ENCODE data around the gene IL17D. TPM values are rescaled to one million over a fixed set of nuclear protein-coding genes. Genes with fewer than 3 reads are reported as not detected.
A peak's percentile ranks its signal among the peaks of the same experiment; 100 is the strongest.

IL17D gene
- total RNA-seq (3.5 and 3.7 TPM in 2 replicates), polyA plus RNA-seq (11.0 and 12.3 TPM in 2 replicates)

- DNase-seq (ENCODE audit: low spot score), result peak; percentile 65
- H3K4me1 ChIP-seq (ENCODE audit: insufficient read depth), result peaks cover 13% of the 10 kb centered on the region
- H3K36me3 ChIP-seq (replicated peaks; ENCODE audit: insufficient read depth, low read depth), result no peaks in the 10 kb centered on the region
- no peaks in the 10 kb centered on the region for H3K27me3 ChIP-seq
- TF ChIP-seq EZH2 (IDR thresholded peaks at IDR 0.05; ENCODE audit: borderline replicate concordance), result no peak
- TF ChIP-seq CTCF (IDR thresholded peaks at IDR 0.05; ENCODE audit: poor library complexity), result peak; percentile 5
- H3K4me3 ChIP-seq, result peak within 1 kb of the TSS; percentile 98
- H3K4me2 ChIP-seq, result peak within 1 kb of the TSS; percentile 95
- H2AFZ ChIP-seq, result peak within 1 kb of the TSS; percentile 98
- no peaks in the 10 kb centered on the region for H3K9me3 ChIP-seq (ENCODE audit: low read depth)
- H3K9me2 ChIP-seq (replicated peaks; ENCODE audit: insufficient read depth), result no peaks in the 10 kb centered on the region
- H3K79me2 ChIP-seq, result no peaks in the 10 kb centered on the region
- no peaks in the 10 kb centered on the region for H4K20me1 ChIP-seq (ENCODE audit: insufficient read depth, poor library complexity, severe bottlenecking)
- peak within 1 kb of the TSS; percentile 77 for H3K27ac ChIP-seq
- 2% methylated on average over 53 of the region's 94 CpGs for WGBS (ENCODE audit: low lambda C conversion rate, missing lambda C conversion rate)
Measured at GRCh38 chr13:20702915-20703779, at the start of gene IL17D. Gene IL17D (plus strand): TSS chr13:20703699. CDS start chr13:20704002, 303 bp downstream.

GRCh38 chr13:20654156-20654555, 49.3 kb upstream of the IL17D start:
- Histone ChIP-seq H3K27ac (no peak overlapping the region), H3K9me3 (ENCODE audit: low read depth) (no peaks in the 10 kb centered on the region), H3K4me1 (ENCODE audit: insufficient read depth) (no peaks in the 10 kb centered on the region), H3K79me2 (no peaks in the 10 kb centered on the region), H3K36me3 (replicated peaks; ENCODE audit: insufficient read depth, low read depth) (no peaks in the 10 kb centered on the region), H3K4me2 (no peak overlapping the region), H2AFZ (no peak overlapping the region), H3K9me2 (replicated peaks; ENCODE audit: insufficient read depth) (no peaks in the 10 kb centered on the region), H3K4me3 (no peak overlapping the region), H4K20me1 (ENCODE audit: insufficient read depth, poor library complexity, severe bottlenecking) (no peaks in the 10 kb centered on the region), H3K27me3 (no peaks in the 10 kb centered on the region)
- TF ChIP-seq CTCF (IDR thresholded peaks at IDR 0.05; ENCODE audit: poor library complexity), result no peak
- no peak for TF ChIP-seq EZH2phosphoT487 (IDR thresholded peaks at IDR 0.05; ENCODE audit: low read depth, severe bottlenecking, unreplicated experiment)
- DNase-seq (ENCODE audit: low spot score), result no peak
- WGBS (ENCODE audit: low lambda C conversion rate, missing lambda C conversion rate), result 74% methylated on average over 1 of the region's 1 CpG

- DNase-seq (ENCODE audit: low spot score), result no peak
- Histone ChIP-seq H3K36me3 (replicated peaks; ENCODE audit: insufficient read depth, low read depth) (no peaks in the 10 kb centered on the region), H3K9me2 (replicated peaks; ENCODE audit: insufficient read depth) (no peaks in the 10 kb centered on the region), H3K4me2 (no peak overlapping the region), H2AFZ (no peak overlapping the region), H3K27ac (no peak overlapping the region), H3K27me3 (no peaks in the 10 kb centered on the region), H3K9me3 (ENCODE audit: low read depth) (no peaks in the 10 kb centered on the region), H3K79me2 (no peaks in the 10 kb centered on the region), H4K20me1 (ENCODE audit: insufficient read depth, poor library complexity, severe bottlenecking) (no peaks in the 10 kb centered on the region), H3K4me3 (no peak overlapping the region), H3K4me1 (ENCODE audit: insufficient read depth) (no peaks in the 10 kb centered on the region)
- 85% methylated on average over 5 of the region's 5 CpGs for WGBS (ENCODE audit: low lambda C conversion rate, missing lambda C conversion rate)
- TF ChIP-seq EZH2phosphoT487 (IDR thresholded peaks at IDR 0.05; ENCODE audit: low read depth, severe bottlenecking, unreplicated experiment) (no peak), EZH2 (IDR thresholded peaks at IDR 0.05; ENCODE audit: borderline replicate concordance) (no peak), CTCF (IDR thresholded peaks at IDR 0.05; ENCODE audit: poor library complexity) (no peak)
Measured at GRCh38 chr13:20658451-20659040, 45.0 kb upstream of the IL17D start.

All from hepatocyte (in vitro differentiated cells).